K562 (cell line): Measurements from ENCODE around the gene CENPA. TPM values are rescaled to one million over a fixed set of nuclear protein-coding genes. Genes with fewer than 3 reads are reported as not detected.

Experiments used
- ATAC-seq: fragments of 200-7000 bp; cut with Tn5 transposase; 3 replicates; pipeline ENCODE4 v1.9.1; 2020; ENCODE audit warnings: moderate library complexity
- BruUV-seq: library from RNA; stranded (reverse); fragments of 400-500 nt; replicated peaks from 2 replicates; lab custom pipeline; 2021; lab: Mats Ljungman, UMichigan
- CTCF ChIA-PET: fragments of 300-600 bp; formaldehyde crosslinking; extraction: SDS; loops from one replicate; lab custom pipeline; 2021; ENCODE audit warnings: low intra/inter-chr PET ratio; lab: Yijun Ruan, JAX
- POLR2A ChIA-PET: fragments of 300-600, 350-650 bp; sonication (Branson Sonifier 250); formaldehyde crosslinking; extraction: SDS; loops from one replicate; lab custom pipeline; 2021; ENCODE audit warnings: antibody characterized with exemption, inconsistent platforms; lab: Yijun Ruan, JAX
- DNase-seq, 4 experiments: peaks; one replicate each; pipeline versions ENCODE4 v3.0.0 to v3.0.0-alpha.2; 2011 to 2018; ENCODE audit warnings: low spot score in 3 of 4, mixed read lengths in 3 of 4; ENCODE audit errors: extremely low read depth in 1 of 4
- FAIRE-seq: peaks from 2 replicates; lab custom pipeline; 2011; peaks lifted over from hg19 to GRCh38; lab: Jason Lieb, UNC
- H2AFZ ChIP-seq: 2 replicates; pipeline ENCODE4 v1.6.0; 2011; ENCODE audit warnings: low read depth, low read length, control low read depth, inconsistent platforms
- H3K27ac ChIP-seq: fragments of 200-600 bp; 3 replicates; pipeline ENCODE4 v1.8.0; 2011; ENCODE audit warnings: low read depth, mild to moderate bottlenecking, control low read depth, inconsistent platforms, low read length, moderate library complexity, mixed read lengths; ENCODE audit errors: extremely low read depth
- H3K27me3 ChIP-seq, 2 experiments: fragments of 300-600 bp in 1 of 2; 2 replicates in 1 of 2; 3 replicates in 1 of 2; pipeline versions ENCODE4 v1.6.0 to v1.8.0; 2011; ENCODE audit warnings: inconsistent platforms in 2 of 2, low read length in 2 of 2, mild to moderate bottlenecking in 1 of 2, mixed read lengths in 1 of 2, moderate library complexity in 1 of 2; ENCODE audit not compliant: control insufficient read depth in 2 of 2, insufficient read depth in 2 of 2
- H3K36me3 ChIP-seq: fragments of 300-600 bp; 3 replicates; pipeline ENCODE4 v1.8.0; 2011; ENCODE audit warnings: mild to moderate bottlenecking, low read length, inconsistent platforms; ENCODE audit not compliant: control insufficient read depth, insufficient read depth
- H3K4me1 ChIP-seq, 2 experiments: fragments of 200-600 bp in 1 of 2; replicated peaks in 1 of 2; 2 replicates in 1 of 2; 3 replicates in 1 of 2; pipeline versions ENCODE4 v1.5.1 to v1.8.0; 2011; ENCODE audit warnings: inconsistent platforms in 2 of 2, low read length in 2 of 2, mild to moderate bottlenecking in 1 of 2, mixed read lengths in 1 of 2, moderate library complexity in 1 of 2; ENCODE audit not compliant: control insufficient read depth in 2 of 2, insufficient read depth in 2 of 2
- H3K4me2 ChIP-seq: 2 replicates; pipeline ENCODE4 v1.6.1; 2011; ENCODE audit warnings: low read length, control low read depth, inconsistent platforms, mixed read lengths; ENCODE audit not compliant: insufficient read depth
- H3K4me3 ChIP-seq: fragments of 200-600 bp; sonication (generic), shearing (Covaris generic); 2 replicates; pipeline ENCODE4 v1.5.1; 2016; ENCODE audit warnings: control low read depth, inconsistent platforms
- H3K79me2 ChIP-seq: fragments of 200-600 bp; 3 replicates; pipeline ENCODE4 v1.8.0; 2011; ENCODE audit warnings: low read length, inconsistent platforms; ENCODE audit not compliant: control insufficient read depth, insufficient read depth
- H3K9ac ChIP-seq, 2 experiments: 2 replicates each; pipeline versions ENCODE4 v1.6.0 to v1.6.1; 2011; ENCODE audit warnings: low read depth in 2 of 2, low read length in 2 of 2, control low read depth in 1 of 2, inconsistent platforms in 1 of 2, mild to moderate bottlenecking in 1 of 2, mixed read lengths in 1 of 2; ENCODE audit not compliant: insufficient read depth in 1 of 2
- H3K9me1 ChIP-seq: one replicate; pipeline ENCODE4 v1.6.0; 2011; ENCODE audit warnings: inconsistent platforms, mild to moderate bottlenecking, low read length, moderate library complexity; ENCODE audit not compliant: control insufficient read depth, insufficient read depth
- H3K9me3 ChIP-seq: replicated peaks from 2 replicates; pipeline ENCODE4 v1.5.1; 2011; ENCODE audit warnings: low read depth, low read length, inconsistent platforms; ENCODE audit not compliant: control insufficient read depth, insufficient read depth
- H4K20me1 ChIP-seq: replicated peaks from 2 replicates; pipeline ENCODE4 v1.6.1; 2011; ENCODE audit warnings: low read length, inconsistent platforms, mixed read lengths; ENCODE audit not compliant: control insufficient read depth, insufficient read depth
- BCOR ChIP-seq: fragments of 450-650 bp; IDR thresholded peaks from 2 replicates; pipeline ENCODE4 v1.6.1; 2016
- CHCHD3 ChIP-seq: fragments of 250-450 bp; sonication (Bioruptor Pico); IDR thresholded peaks from 2 replicates; pipeline ENCODE4 v2.1.2; 2022; ENCODE audit warnings: mild to moderate bottlenecking
- ETV6 ChIP-seq, 3 experiments: fragments of 150-350 bp in 1 of 3; sonication (generic) in 1 of 3; formaldehyde crosslinking in 1 of 3; IDR thresholded peaks; 2 replicates each; pipeline versions ENCODE4 v1.6.1 to v1.8.0; 2014 to 2022; ENCODE audit warnings: borderline replicate concordance in 2 of 3, low read depth in 2 of 3, antibody characterized with exemption in 1 of 3, low read length in 1 of 3, mild to moderate bottlenecking in 1 of 3, missing genetic modification reagents in 1 of 3
- RBM25 ChIP-seq: fragments of 200-400 bp; formaldehyde crosslinking; IDR thresholded peaks from 2 replicates; pipeline ENCODE4 v1.6.1; 2018; ENCODE audit warnings: low read length, low read depth, moderate library complexity; ENCODE audit not compliant: severe bottlenecking
- TAF7 ChIP-seq: fragments of 450-650 bp; IDR thresholded peaks from 2 replicates; pipeline ENCODE4 v1.6.1; 2016; ENCODE audit warnings: missing genetic modification characterization, missing compliant biosample characterization
- ZBTB43 ChIP-seq: sonication (generic); formaldehyde crosslinking; IDR thresholded peaks from 2 replicates; pipeline ENCODE4 v1.8.0; 2023; ENCODE audit warnings: mild to moderate bottlenecking, missing genetic modification reagents
- ZNF121 ChIP-seq: sonication (generic); formaldehyde crosslinking; conservative IDR thresholded peaks from 2 replicates; pipeline ENCODE4 v1.8.0; 2022; ENCODE audit warnings: missing genetic modification reagents
- ZNF174 ChIP-seq: fragments of 250-450 bp; sonication (Bioruptor Pico); IDR thresholded peaks from 2 replicates; pipeline ENCODE4 v1.4.0; 2020; ENCODE audit warnings: mild to moderate bottlenecking
- ZNF232 ChIP-seq: sonication (generic); formaldehyde crosslinking; IDR thresholded peaks from 2 replicates; pipeline ENCODE4 v1.8.0; 2022; ENCODE audit warnings: mild to moderate bottlenecking, missing genetic modification reagents
- ZNF589 ChIP-seq: fragments of 200-800 bp; sonication (Bioruptor generic); IDR thresholded peaks from 2 replicates; pipeline ENCODE4 v1.6.1; 2016; ENCODE audit warnings: low read depth, missing genetic modification characterization, missing compliant biosample characterization
- ZNF655 ChIP-seq: fragments of 250-450 bp; sonication (Bioruptor Pico); IDR thresholded peaks from 2 replicates; pipeline ENCODE4 v1.5.0; 2021
- WGBS: fragments of 100-300 bp; shearing (Covaris generic); methylation state at CpG from one replicate; pipeline ENCODE4 v1.1.6; 2016; ENCODE audit warnings: low coverage, mixed read lengths; ENCODE audit not compliant: insufficient coverage; ENCODE audit errors: missing lambda C conversion rate; 5-methylcytosine and 5-hydroxymethylcytosine counted together
- in situ Hi-C: fragments of 300-500 bp; cut with MboI; formaldehyde crosslinking; loops from 4 replicates; pipeline ENCODE4 v1.15.0; 2018; ENCODE audit warnings: inconsistent platforms, mixed read lengths
- intact Hi-C: fragments of 100-400 bp; cut with micrococcal nuclease; formaldehyde crosslinking; loops from 2 replicates; pipeline ENCODE4 v1.14.2; 2022
- polyA plus RNA-seq, 8 experiments: library from polyadenylated mRNA; depleted of rRNA in 4 of 8; stranded (reverse) in 5 of 8; unstranded in 3 of 8; fragments of >200 nt; fragmentation: Nextera tagmentation in 2 of 8; fragmentation: Illumina TruSeq in 1 of 8; extraction: Ambion mirVana in 2 of 8; extraction: Trizol in 1 of 8; gene quantifications; 2 replicates each; pipeline versions ENCODE4 v1.2.1 to v1.2.3, GENCODE V29; 2011 to 2014; ENCODE audit warnings: inconsistent platforms in 1 of 8, missing spikeins in 1 of 8
- total RNA-seq, 7 experiments: library from RNA; depleted of rRNA in 6 of 7; stranded (reverse); fragments of >200 nt in 6 of 7; fragmentation: Illumina TruSeq in 2 of 7; extraction: Trizol in 2 of 7; gene quantifications; 2 replicates each; pipeline versions ENCODE4 v1.2.1 to v1.2.3, GENCODE V29; 2011 to 2021; ENCODE audit warnings: low replicate concordance in 1 of 7

CENPA gene
- total and polyA plus RNA-seq, 9 of the 15 experiments (the other 6 are each of a cell fraction or from before 2014, with no cell fraction given), result 11.3 to 61.7 (median 44.7) TPM

- 0 out of 2 replicates have a peak, but pooled peaks have one; percentile 59 for TF ChIP-seq ZBTB43
- no peak for TF ChIP-seq CHCHD3
- peak; percentile 59; the same call in 1 of the 2 replicates for TF ChIP-seq ZNF232 (CRISPR knock-in tag)
- TF ChIP-seq ZNF655 (CRISPR knock-in tag), result no peak
- TF ChIP-seq TAF7, result peak; percentile 47; the same call in 1 of the 2 replicates
- no peak for TF ChIP-seq ETV6 (IDR thresholded peaks at IDR 0.05; ENCODE audit: borderline replicate concordance in 1 of 2, low read depth in 2 of 2, low read length in 1 of 2)
- 0 out of 2 replicates have a peak, but pooled peaks have one; percentile 43 for TF ChIP-seq ETV6 (CRISPR knock-in tag; IDR thresholded peaks at IDR 0.05; ENCODE audit: borderline replicate concordance)
Measured at GRCh38 chr2:26758790-26759321, 27.0 kb upstream of the CENPA start (continued).

- intact Hi-C loops, result loop anchor here (10.0 kb wide), 1 partner anchor 255 kb away; no protein-coding TSS in a partner anchor
- no peak overlapping the region for H3K4me3 ChIP-seq
- peaks cover 17 to 36% of the 10 kb centered on the region in 2 experiments for H3K4me1 ChIP-seq
- no peak overlapping the region for H3K9ac ChIP-seq
- 90% methylated on average over 5 of the region's 5 CpGs for WGBS
- peak; percentile 45; the same call in 1 of the 2 replicates for TF ChIP-seq BCOR
- TF ChIP-seq ZNF589, result no peak
- TF ChIP-seq ZNF174, result no peak
- TF ChIP-seq RBM25, result peak; percentile 62
- TF ChIP-seq ZNF121 (CRISPR knock-in tag), result peak; percentile 93
- no TSS peak for BruUV-seq
- ChIA-PET POLR2A (interaction anchor here (1.2 kb wide), 1 partner anchor 9 kb away, joined by 11 read pairs; no protein-coding TSS in a partner anchor), CTCF (no interaction called here)
- H3K9me1 ChIP-seq, result no peaks in the 10 kb centered on the region
- no peaks in the 10 kb centered on the region for H4K20me1 ChIP-seq
- no peak overlapping the region for H2AFZ ChIP-seq
- H3K9me3 ChIP-seq, result no peaks in the 10 kb centered on the region
- FAIRE-seq, result no peak
- DNase-seq, result no peak
- no peaks in the 10 kb centered on the region; the same call in 2 of the 3 replicates for H3K36me3 ChIP-seq
- no peak for ATAC-seq
- in situ Hi-C loops, result no loop called here
- no peak overlapping the region for H3K4me2 ChIP-seq
- peaks cover 10% of the 10 kb centered on the region for H3K79me2 ChIP-seq
- H3K27me3 ChIP-seq, result no peaks in the 10 kb centered on the region
- H3K27ac ChIP-seq, result no peak overlapping the region
Measured at GRCh38 chr2:26759845-26760244, 26.0 kb upstream of the CENPA start.
